Duodenal mucosa (tissue), 2 donors: ENCODE data around the gene ZNF14.
"Not testable (repeated sequence)": the region's sequence is repeated elsewhere in the genome, so short reads cannot be mapped to it uniquely, and the experiment has no call there.

Source experiments
- H3K27ac ChIP-seq: one replicate; pipeline ENCODE4 v1.7.0; 2013; ENCODE audit warnings: low read depth, low read length
- H3K27me3 ChIP-seq, 2 donors: one replicate each; pipeline ENCODE4 v1.7.0; 2013; ENCODE audit warnings: low read length in 2 of 2, control low read depth in 1 of 2; ENCODE audit not compliant: insufficient read depth in 2 of 2, control insufficient read depth in 1 of 2
- H3K36me3 ChIP-seq, 2 donors: one replicate each; pipeline ENCODE4 v1.7.0; 2013; ENCODE audit warnings: low read length in 2 of 2, control low read depth in 1 of 2; ENCODE audit not compliant: insufficient read depth in 2 of 2, control insufficient read depth in 1 of 2
- H3K4me1 ChIP-seq, 2 donors: one replicate each; pipeline ENCODE4 v1.7.0; 2013; ENCODE audit warnings: low read length in 2 of 2, control low read depth in 1 of 2; ENCODE audit not compliant: insufficient read depth in 2 of 2, control insufficient read depth in 1 of 2
- H3K4me3 ChIP-seq, 2 donors: one replicate each; pipeline ENCODE4 v1.7.0; 2013; ENCODE audit warnings: low read length in 2 of 2, low read depth in 1 of 2
- H3K9ac ChIP-seq, 2 donors: one replicate each; pipeline ENCODE4 v1.7.0; 2013; ENCODE audit warnings: low read length in 2 of 2, low read depth in 1 of 2
- H3K9me3 ChIP-seq, 2 donors: one replicate each; pipeline ENCODE4 v1.7.0; 2013; ENCODE audit warnings: low read length in 2 of 2, control low read depth in 1 of 2; ENCODE audit not compliant: control insufficient read depth in 1 of 2

ZNF14 gene

DNA sequence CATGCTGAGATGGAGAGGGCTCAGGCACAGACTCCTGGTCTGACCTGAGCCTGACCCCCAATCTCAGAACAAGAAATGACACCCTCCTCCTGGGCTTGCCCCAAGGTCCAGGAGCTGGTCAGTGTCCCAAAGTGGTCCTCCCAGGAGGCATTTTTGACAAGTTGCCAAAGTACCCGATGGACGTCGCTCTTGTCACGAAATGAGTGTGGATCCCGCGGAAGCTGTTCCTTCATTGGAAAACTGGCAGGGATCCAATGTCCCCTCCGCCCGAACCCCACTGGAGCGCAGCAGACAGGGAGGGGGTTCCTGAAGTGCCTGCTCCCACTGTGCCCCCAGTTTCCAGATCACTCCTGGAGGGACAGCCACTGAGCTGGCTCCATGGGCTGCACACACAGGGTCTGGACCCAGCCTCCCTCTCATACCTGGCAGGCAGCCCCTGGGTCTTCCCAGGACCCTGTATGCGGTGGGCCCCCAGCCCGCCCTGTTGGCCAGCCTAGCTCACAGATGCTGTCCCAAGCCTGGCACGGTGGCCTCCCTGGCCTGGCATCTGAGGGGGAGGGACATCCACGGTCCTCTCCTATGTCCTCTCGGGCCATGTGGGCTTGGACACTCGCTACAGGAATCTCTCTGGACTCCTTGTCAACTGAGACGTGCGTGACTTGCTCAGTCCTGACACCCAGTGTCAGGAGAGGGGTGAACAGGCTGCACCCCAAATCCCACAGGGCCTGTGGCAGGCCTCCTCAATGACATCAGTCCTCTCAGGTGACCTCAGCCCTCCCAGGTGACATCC lies 12.8 kb upstream of the ZNF14 start:
- Histone ChIP-seq H3K4me1 (no peaks in the 10 kb centered on the region), H3K36me3 (no peaks in the 10 kb centered on the region), H3K27ac (no peak overlapping the region), H3K9ac (no peak overlapping the region), H3K9me3 (peaks cover 0 to 7% of the 10 kb centered on the region in 2 donors), H3K4me3 (no peak overlapping the region), H3K27me3 (no peaks in the 10 kb centered on the region)

DNA sequence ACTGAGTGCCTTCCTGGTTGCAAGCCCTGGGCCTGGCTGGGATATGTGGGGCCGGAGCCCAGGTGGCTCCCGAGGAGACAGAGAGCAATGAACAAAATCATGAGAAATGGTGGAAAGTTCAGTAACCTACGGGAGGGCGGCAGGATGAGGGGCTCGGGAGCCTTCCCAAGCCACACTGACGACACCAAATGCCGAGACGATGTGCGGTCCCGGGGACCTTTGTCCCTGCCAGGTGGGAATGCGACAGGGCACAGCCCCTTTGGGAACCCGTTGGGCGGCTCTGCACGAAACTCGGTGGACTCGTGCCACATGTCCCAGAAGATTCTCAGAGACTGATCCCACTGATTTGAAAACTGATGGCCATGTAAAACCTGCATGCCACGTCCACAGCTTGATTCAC lies 11.7 kb upstream of the ZNF14 start:
- H3K36me3 ChIP-seq, result no peaks in the 10 kb centered on the region
- no peaks in the 10 kb centered on the region for H3K27me3 ChIP-seq
- no peak overlapping the region for H3K4me3 ChIP-seq
- H3K4me1 ChIP-seq, result no peaks in the 10 kb centered on the region
- H3K27ac ChIP-seq, result no peak overlapping the region
- H3K9me3 ChIP-seq, result peaks cover 0 to 7% of the 10 kb centered on the region in 2 donors
- no peak overlapping the region for H3K9ac ChIP-seq

DNA sequence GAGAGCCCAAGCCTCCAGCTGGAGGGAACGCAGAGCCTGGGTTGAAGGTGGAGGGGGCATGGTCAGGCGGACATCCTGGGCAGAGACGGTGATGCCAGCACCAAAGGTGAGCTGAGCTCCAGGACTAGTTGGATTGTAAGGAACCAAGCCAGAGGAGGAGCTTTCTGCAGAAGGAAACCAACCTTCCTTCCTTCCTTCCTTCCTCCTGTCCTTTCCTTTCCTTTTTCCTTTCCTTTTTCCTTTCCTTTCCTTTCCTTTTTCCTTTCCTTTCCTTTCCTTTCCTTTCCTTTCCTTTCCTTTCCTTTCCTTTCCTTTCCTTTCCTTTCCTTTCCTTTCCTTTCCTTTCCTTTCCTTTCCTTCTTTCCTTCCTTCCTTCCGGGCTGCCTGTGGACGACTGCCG lies 11.0 kb upstream of the ZNF14 start:
- not testable (repeated sequence) for H3K9ac ChIP-seq, H3K27me3 ChIP-seq, H3K4me1 ChIP-seq, H3K27ac ChIP-seq, H3K4me3 ChIP-seq, H3K36me3 ChIP-seq, H3K9me3 ChIP-seq

DNA sequence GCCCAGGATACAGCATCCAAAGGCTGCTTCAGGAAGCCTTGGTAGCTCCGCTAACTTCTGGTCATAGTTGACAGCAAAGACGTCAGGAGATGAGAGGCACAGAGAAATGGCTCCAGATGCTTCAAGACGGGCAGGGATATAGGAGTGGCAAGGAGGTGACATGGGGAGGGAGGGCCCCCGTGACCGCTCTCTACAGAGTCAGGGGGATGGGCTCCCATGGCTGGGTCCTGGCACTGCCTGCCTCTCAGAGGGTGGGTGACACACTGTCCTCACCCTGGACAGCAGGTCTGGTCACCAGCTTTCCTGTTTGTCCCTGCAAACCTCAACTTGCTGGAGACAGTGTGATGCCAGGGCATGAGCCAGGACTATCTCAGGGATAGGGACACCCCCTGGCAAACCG lies 10.3 kb upstream of the ZNF14 start:
- Histone ChIP-seq H3K4me1 (no peaks in the 10 kb centered on the region), H3K9me3 (peaks cover 0 to 7% of the 10 kb centered on the region in 2 donors)

DNA sequence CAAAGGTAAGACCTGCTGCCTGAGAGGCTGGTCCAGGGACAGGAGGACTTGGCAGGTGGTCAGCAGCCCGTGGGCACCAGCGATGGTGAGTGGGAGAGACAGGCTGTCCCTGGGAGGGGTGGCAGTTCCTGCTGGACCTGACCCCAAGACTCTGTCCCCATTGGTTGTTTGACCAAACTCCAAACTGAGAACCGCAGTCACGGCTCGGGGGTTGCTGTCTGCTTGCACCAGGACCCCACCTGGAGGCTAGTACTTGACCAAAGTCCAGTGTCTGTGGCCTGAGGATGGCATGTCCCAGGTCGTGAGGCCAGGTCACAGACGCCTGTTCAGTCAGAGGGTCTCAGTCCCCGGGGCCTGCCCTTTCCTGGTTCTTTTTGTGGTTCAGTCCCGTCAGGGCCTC lies 9.9 kb upstream of the ZNF14 start:
- Histone ChIP-seq H3K9me3 (peaks cover 0 to 7% of the 10 kb centered on the region in 2 donors), H3K9ac (no peak overlapping the region), H3K36me3 (no peaks in the 10 kb centered on the region), H3K4me3 (no peak overlapping the region), H3K4me1 (no peaks in the 10 kb centered on the region), H3K27me3 (no peaks in the 10 kb centered on the region), H3K27ac (no peak overlapping the region)

More for the DNA sequence above, 10.3 kb upstream of the ZNF14 start:
- Histone ChIP-seq H3K4me3 (no peak overlapping the region), H3K9ac (no peak overlapping the region), H3K27ac (no peak overlapping the region), H3K36me3 (no peaks in the 10 kb centered on the region), H3K27me3 (no peaks in the 10 kb centered on the region)

DNA sequence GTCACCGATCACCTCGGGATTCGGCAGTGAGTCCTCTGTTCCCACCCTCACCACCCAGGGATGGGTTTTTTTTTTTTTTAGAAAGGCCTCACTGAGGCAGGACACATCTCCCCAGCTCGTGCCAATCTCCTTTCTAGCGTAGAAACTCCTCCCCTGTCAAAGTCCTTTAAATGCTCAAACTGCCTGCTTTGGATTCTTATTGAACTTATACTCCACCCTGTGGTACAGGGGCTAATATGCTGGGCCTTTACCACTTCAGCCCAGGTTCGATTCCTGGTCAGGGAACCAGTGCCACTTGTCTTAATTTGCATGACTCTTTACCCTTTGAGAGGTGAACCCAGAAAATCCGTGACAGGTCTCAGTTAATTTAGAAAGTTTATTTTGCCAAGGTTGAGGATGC lies 8.3 kb upstream of the ZNF14 start:
- Histone ChIP-seq H3K4me1 (no peaks in the 10 kb centered on the region), H3K9ac (no peak overlapping the region), H3K27me3 (no peaks in the 10 kb centered on the region), H3K9me3 (peaks cover 0 to 7% of the 10 kb centered on the region in 2 donors), H3K27ac (no peak overlapping the region), H3K36me3 (no peaks in the 10 kb centered on the region), H3K4me3 (no peak overlapping the region)

DNA sequence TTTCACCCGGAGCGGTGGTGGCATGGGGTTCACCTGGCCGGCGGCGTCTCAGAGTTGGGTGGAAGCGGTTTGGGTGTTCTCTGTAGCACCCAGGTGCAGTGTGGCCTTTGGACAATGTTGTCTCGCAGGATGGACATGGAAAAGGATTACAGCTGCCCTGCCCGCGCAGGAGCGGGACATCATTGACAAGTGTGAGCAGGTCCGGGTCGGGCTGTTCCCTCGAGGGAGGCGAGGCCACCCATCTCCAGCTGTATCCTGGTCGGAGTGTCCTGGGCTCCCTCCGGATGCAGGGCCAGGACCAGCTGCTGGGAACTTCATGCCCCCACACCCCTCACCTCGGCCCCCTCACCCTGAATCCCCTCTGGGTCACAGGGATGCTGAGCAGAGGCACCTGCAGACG lies 7.8 kb upstream of the ZNF14 start:
- no peak overlapping the region for H3K4me3 ChIP-seq
- no peaks in the 10 kb centered on the region for H3K27me3 ChIP-seq
- peaks cover 0 to 7% of the 10 kb centered on the region in 2 donors for H3K9me3 ChIP-seq
- H3K9ac ChIP-seq, result no peak overlapping the region
- H3K27ac ChIP-seq, result no peak overlapping the region
- no peaks in the 10 kb centered on the region for H3K4me1 ChIP-seq
- H3K36me3 ChIP-seq, result no peaks in the 10 kb centered on the region

DNA sequence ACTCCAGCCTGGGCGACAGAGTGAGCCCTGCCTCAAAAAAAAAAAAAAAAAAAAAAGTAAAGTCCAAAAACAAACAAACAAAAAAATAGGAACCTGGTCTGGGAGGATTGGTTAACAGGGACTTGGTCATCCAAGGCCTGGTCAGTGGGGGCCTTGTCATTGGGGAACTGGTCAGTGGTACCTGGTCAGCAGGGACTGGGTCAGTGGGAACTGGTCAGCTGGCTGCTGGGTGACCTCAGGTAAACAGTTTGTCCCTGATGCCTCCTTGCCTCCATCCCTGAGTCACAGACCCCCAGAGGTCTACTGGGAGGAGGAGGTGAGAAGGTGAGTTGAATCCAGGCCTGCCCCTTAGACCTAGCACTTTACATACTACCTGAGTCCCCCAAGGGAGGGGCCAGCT lies 5.7 kb upstream of the ZNF14 start:
- Histone ChIP-seq H3K9ac (no peak overlapping the region), H3K4me3 (no peak overlapping the region), H3K9me3 (peaks cover 0 to 7% of the 10 kb centered on the region in 2 donors), H3K4me1 (no peaks in the 10 kb centered on the region), H3K27me3 (no peaks in the 10 kb centered on the region), H3K27ac (no peak overlapping the region), H3K36me3 (no peaks in the 10 kb centered on the region)

DNA sequence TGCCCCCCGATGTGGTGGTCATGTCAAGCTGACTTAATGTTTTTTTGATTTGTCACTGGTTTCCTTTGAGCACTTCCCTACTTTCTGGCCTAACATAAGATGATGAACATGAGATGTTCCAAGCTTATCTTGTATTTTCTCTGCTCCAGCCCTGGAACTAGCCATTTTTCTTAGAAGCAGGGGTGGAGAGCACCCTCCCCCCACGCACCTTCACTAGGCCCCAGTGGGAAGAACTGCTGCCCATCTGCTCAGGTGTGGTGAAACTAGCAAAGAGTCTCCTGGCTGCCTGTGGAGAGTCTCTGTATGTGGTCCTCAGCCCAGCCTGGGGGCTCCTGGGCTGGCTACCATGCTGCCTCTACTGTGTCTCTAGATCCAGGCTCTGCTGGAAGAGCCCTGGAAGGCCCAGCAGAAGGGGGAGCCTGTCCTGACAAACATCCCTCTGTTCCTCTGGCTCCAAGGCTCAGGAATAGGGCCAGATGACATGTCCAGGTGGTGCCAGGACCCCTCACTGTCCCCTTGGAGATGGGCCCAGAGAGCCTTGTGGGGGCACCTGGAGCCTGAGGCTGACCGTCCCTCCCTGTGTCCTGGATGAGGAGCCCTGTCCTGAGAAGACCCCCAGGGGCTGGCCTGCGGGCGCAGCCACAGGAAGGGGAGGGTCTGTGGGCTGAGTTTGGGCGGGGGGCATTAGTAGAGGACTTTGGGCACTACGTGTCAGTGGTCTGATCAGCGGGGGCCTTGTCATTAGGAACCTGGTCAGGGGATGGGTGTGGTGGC lies 4.8 kb upstream of the ZNF14 start:
- H3K4me1 ChIP-seq, result no peaks in the 10 kb centered on the region

DNA sequence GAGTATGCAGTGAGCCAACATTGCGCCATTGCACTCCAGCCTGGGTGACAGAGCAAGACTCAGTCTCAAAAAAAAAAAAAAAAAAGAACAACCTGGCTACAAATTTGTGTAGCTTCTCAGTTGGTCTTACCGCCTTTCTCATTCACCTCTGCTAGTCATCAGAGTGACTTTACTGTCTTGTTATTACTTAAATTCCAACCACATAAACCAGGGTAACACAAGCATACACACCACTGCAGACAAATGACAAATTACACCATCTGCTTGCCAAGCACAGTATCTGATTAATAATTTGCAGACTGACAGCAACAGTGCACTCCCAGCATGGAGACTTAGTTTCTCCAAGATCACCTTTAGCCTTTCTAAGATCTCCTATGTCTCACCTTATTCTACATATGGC lies 11.0 kb downstream of the ZNF14 start:
- H3K4me1 ChIP-seq, result no peaks in the 10 kb centered on the region
- no peak overlapping the region for H3K9ac ChIP-seq
- H3K4me3 ChIP-seq, result no peak overlapping the region
- H3K27me3 ChIP-seq, result no peaks in the 10 kb centered on the region
- H3K36me3 ChIP-seq, result peaks cover 0 to 4% of the 10 kb centered on the region in 2 donors
- peaks cover 52 to 54% of the 10 kb centered on the region in 2 donors for H3K9me3 ChIP-seq
- H3K27ac ChIP-seq, result no peak overlapping the region

More for the DNA sequence above, 4.8 kb upstream of the ZNF14 start:
- Histone ChIP-seq H3K36me3 (no peaks in the 10 kb centered on the region), H3K27ac (no peak overlapping the region), H3K9me3 (peaks cover 0 to 4% of the 10 kb centered on the region in 2 donors), H3K4me3 (no peak overlapping the region), H3K27me3 (no peaks in the 10 kb centered on the region), H3K9ac (no peak overlapping the region)
